Measurements from ENCODE around the gene MTNR1A.

Gene MTNR1A

DNA sequence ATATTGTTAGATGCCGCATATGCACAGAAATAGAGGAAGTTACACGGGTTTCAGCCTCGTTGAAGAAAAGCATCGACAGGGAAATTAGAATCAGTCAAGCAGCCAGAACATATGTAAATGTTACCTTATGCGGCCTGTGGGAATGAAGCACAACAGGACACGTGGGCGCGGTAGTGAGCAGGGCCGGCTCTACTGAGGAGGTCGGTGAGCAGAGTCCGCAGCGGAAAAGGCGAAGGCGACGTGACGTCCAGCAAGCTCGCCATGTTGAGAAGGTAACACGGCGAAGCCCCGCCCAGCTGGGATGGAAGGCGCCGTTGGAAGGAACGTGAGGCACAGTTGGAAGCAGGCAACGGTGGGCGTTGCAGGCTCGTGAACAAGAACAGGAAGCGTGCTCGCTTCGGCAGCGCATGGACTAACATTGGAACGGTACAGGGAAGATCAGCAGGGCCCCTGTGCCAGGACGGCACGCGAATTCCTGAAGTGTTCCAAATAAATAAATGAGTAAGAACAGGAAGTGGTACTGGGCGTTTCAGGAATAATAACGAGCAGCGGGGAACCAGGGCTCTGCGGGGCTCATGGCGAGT lies 54.6 kb downstream of the MTNR1A start:
- DNase-seq (ENCODE audit: low read depth), result no peak
- no peak overlapping the region for H3K4me3 ChIP-seq (ENCODE audit: control insufficient read depth, low read depth, low read length)
- TF ChIP-seq CTCF (conservative IDR thresholded peaks at IDR 0.05; ENCODE audit: control insufficient read depth, insufficient read depth, low read depth, low read length), result no peak

DNA sequence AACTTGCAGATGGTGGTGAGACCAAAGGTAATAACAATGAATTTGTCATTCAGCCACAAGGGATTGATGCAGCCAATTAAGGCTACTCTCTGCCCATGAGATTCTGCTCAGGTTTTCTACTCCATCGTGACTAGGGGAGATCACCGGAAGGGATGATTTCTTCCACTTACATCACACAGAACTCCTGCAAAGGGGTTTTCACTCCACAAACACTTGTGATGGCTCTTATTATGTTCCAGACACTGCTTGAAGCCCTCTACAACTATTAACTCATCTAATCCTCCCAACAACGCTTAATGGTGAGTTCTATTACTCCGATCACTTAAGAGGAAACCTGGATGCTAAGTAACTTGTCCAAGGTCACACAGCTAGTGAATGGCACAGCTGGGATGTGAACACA lies 55.9 kb downstream of the MTNR1A start:
- TF ChIP-seq CTCF (conservative IDR thresholded peaks at IDR 0.05; ENCODE audit: control insufficient read depth, insufficient read depth, low read depth, low read length), result no peak
- H3K4me3 ChIP-seq (ENCODE audit: control insufficient read depth, low read depth, low read length), result no peak overlapping the region
- DNase-seq (ENCODE audit: low read depth), result no peak

- TF ChIP-seq CTCF (conservative IDR thresholded peaks at IDR 0.05; ENCODE audit: control insufficient read depth, insufficient read depth, low read depth, low read length), result no peak
- DNase-seq (ENCODE audit: low read depth), result no peak
- no peak overlapping the region for H3K4me3 ChIP-seq (ENCODE audit: control insufficient read depth, low read depth, low read length)
Measured at GRCh38 chr4:186497043-186497442, 58.3 kb downstream of the MTNR1A start.

GRCh38 chr4:186494496-186494895 lies 60.9 kb downstream of the MTNR1A start:
- no peak overlapping the region for H3K4me3 ChIP-seq (ENCODE audit: control insufficient read depth, low read depth, low read length)
- TF ChIP-seq CTCF (conservative IDR thresholded peaks at IDR 0.05; ENCODE audit: control insufficient read depth, insufficient read depth, low read depth, low read length), result no peak
- DNase-seq (ENCODE audit: low read depth), result no peak

DNA sequence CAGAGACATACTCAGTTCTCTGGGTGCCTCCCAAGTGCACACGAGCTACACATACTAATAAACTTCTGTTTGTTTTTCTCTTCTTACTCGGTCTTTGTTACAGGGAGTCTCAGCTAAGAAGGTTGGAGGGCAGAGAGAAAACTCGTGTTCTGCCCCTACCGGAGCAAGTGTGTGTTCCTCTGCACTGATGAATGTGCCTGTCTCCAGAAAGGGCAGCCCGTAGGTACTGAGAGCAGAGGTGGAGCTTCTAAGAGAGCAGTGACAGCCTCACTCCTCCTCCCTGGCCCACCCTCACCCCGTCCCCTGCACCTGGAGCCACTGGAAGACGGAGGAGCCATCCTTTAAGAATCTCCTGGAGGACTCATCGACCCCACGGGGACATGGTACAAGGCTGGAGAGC lies 67.6 kb downstream of the MTNR1A start:
- no peak for DNase-seq (ENCODE audit: low read depth)
- no peak for TF ChIP-seq CTCF (conservative IDR thresholded peaks at IDR 0.05; ENCODE audit: control insufficient read depth, insufficient read depth, low read depth, low read length)
- H3K4me3 ChIP-seq (ENCODE audit: control insufficient read depth, low read depth, low read length), result no peak overlapping the region

DNA sequence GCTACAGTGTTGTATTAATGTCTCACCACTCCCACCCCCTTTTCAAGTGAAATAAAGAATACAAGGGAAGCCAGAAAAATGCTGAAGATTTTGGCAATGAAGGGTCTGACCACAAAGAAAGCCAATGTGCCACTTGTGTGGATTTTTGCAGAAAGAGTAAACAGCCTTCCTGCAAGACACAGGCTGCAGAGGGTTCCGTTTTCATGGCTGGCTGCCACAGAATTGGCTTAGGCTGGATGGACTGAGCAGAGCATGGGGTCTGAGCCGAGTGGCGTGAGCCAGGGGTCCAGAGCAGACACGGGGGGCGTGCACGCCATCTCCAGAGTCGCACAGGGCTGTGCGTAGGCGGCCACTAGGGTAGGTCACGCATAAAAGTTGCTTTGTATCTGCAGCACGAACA lies 69.2 kb downstream of the MTNR1A start:
- H3K4me3 ChIP-seq (ENCODE audit: control insufficient read depth, low read depth, low read length), result no peak overlapping the region
- DNase-seq (ENCODE audit: low read depth), result no peak
- TF ChIP-seq CTCF (conservative IDR thresholded peaks at IDR 0.05; ENCODE audit: control insufficient read depth, insufficient read depth, low read depth, low read length), result no peak

DNA sequence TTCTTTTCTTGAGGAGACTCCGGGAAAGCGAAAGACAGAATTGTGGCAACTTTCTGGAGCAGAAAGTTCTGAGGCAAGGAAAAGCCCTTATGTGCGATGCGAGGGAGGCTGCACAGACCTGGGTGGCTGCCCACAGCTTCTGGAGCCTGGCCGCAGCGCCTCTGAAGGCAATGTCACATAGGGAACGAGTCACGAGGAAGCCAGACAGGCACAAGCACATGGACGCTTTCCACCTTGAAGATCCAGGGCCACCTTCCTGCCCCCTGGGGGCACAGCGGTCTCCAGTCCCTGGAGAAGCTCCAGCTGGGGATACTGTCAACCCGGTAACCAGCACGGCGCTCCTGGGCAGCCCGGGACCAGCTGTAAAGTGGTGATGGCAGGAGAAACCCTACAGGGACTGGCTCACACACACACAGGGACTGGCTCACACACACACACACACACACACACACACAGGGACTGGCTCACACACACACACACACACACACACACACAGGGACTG lies 69.8 kb downstream of the MTNR1A start:
- no peak for DNase-seq (ENCODE audit: low read depth)
- H3K4me3 ChIP-seq (ENCODE audit: control insufficient read depth, low read depth, low read length), result no peak overlapping the region
- no peak for TF ChIP-seq CTCF (conservative IDR thresholded peaks at IDR 0.05; ENCODE audit: control insufficient read depth, insufficient read depth, low read depth, low read length)
